Calu3 (cell line): ENCODE data around the gene TASOR. TPM values are rescaled to one million over a fixed set of nuclear protein-coding genes. Genes with fewer than 3 reads are reported as not detected.

Source experiments
- BruUV-seq: library from RNA; stranded (reverse); fragments of 400-500 nt; replicated peaks from 2 replicates; lab custom pipeline; 2021; lab: Mats Ljungman, UMichigan
- CTCF ChIA-PET: fragments of 300-600 bp; sonication (Branson Sonifier 250); formaldehyde crosslinking; loops from one replicate; lab custom pipeline; 2022; ENCODE audit warnings: antibody characterized with exemption; lab: Charles Lee
- DNase-seq: peaks from one replicate; pipeline ENCODE4 v3.0.0; 2022
- H3K27ac Mint-ChIP-seq: one replicate; pipeline ENCODE4 v1.8.0; 2022; ENCODE audit warnings: mixed read lengths; ENCODE audit not compliant: unreplicated experiment
- H3K27me3 Mint-ChIP-seq: one replicate; pipeline ENCODE4 v1.8.0; 2022; ENCODE audit warnings: mixed read lengths; ENCODE audit not compliant: unreplicated experiment
- H3K36me3 Mint-ChIP-seq: one replicate; pipeline ENCODE4 v1.8.0; 2022; ENCODE audit warnings: mild to moderate bottlenecking, moderate library complexity, mixed read lengths; ENCODE audit not compliant: insufficient read depth, unreplicated experiment
- H3K4me1 Mint-ChIP-seq: one replicate; pipeline ENCODE4 v1.8.0; 2022; ENCODE audit warnings: mild to moderate bottlenecking, low read depth, mixed read lengths; ENCODE audit not compliant: unreplicated experiment
- H3K4me3 Mint-ChIP-seq: one replicate; pipeline ENCODE4 v1.8.0; 2022; ENCODE audit warnings: mild to moderate bottlenecking, low read depth, moderate library complexity, mixed read lengths; ENCODE audit not compliant: unreplicated experiment
- H3K9me3 Mint-ChIP-seq: one replicate; pipeline ENCODE4 v1.8.0; 2022; ENCODE audit warnings: low read depth, mixed read lengths; ENCODE audit not compliant: unreplicated experiment
- intact Hi-C: fragments of 100-400 bp; cut with micrococcal nuclease; formaldehyde crosslinking; loops from one replicate; pipeline ENCODE4 v1.10.0; 2022; ENCODE audit not compliant: unreplicated experiment
- total RNA-seq: library from RNA; stranded (reverse); gene quantifications from 2 replicates; pipeline ENCODE4 v1.2.3, GENCODE V29; 2022
- TF ChIP-seq, protein P1 (sequence below): fragments of 200-600 bp; IDR thresholded peaks from one replicate; pipeline ENCODE4 v1.8.0; 2022; ENCODE audit warnings: antibody characterized with exemption; ENCODE audit not compliant: unreplicated experiment

Gene TASOR
- total RNA-seq, 1 experiment from 2014 or later: 56.4 TPM

DNA sequence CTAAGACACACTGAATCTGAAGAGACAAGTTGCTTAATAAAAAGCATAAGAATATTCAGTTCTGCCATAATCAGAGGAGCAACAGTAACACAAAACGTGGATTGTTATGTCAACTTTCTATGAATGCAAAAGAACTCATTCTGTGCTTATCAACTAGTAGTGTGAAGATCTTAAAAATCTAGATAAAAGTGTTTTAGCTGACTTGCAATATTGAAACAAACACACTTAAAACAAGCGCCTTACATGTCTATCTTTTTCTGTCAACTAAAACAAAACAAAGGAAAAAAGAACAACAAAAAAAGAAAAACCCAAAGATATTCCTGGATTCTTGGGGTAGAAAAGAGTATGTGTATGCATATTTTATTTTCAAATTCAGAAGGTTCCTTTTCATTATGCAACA is 37.7 kb downstream of the TASOR start:
- H3K4me3 Mint-ChIP-seq: no peak overlapping the region
- CTCF ChIA-PET: no interaction called here
- no peak overlapping the region for H3K27ac Mint-ChIP-seq
- BruUV-seq: no TSS peak
- TF ChIP-seq, protein P1, sequence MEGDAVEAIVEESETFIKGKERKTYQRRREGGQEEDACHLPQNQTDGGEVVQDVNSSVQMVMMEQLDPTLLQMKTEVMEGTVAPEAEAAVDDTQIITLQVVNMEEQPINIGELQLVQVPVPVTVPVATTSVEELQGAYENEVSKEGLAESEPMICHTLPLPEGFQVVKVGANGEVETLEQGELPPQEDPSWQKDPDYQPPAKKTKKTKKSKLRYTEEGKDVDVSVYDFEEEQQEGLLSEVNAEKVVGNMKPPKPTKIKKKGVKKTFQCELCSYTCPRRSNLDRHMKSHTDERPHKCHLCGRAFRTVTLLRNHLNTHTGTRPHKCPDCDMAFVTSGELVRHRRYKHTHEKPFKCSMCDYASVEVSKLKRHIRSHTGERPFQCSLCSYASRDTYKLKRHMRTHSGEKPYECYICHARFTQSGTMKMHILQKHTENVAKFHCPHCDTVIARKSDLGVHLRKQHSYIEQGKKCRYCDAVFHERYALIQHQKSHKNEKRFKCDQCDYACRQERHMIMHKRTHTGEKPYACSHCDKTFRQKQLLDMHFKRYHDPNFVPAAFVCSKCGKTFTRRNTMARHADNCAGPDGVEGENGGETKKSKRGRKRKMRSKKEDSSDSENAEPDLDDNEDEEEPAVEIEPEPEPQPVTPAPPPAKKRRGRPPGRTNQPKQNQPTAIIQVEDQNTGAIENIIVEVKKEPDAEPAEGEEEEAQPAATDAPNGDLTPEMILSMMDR: no peak
- no peak for DNase-seq
- peaks cover 27% of the 10 kb centered on the region for H3K36me3 Mint-ChIP-seq
- intact Hi-C loops: no loop called here
- H3K9me3 Mint-ChIP-seq: no peaks in the 10 kb centered on the region
- H3K27me3 Mint-ChIP-seq: no peaks in the 10 kb centered on the region
- H3K4me1 Mint-ChIP-seq: no peaks in the 10 kb centered on the region

DNA sequence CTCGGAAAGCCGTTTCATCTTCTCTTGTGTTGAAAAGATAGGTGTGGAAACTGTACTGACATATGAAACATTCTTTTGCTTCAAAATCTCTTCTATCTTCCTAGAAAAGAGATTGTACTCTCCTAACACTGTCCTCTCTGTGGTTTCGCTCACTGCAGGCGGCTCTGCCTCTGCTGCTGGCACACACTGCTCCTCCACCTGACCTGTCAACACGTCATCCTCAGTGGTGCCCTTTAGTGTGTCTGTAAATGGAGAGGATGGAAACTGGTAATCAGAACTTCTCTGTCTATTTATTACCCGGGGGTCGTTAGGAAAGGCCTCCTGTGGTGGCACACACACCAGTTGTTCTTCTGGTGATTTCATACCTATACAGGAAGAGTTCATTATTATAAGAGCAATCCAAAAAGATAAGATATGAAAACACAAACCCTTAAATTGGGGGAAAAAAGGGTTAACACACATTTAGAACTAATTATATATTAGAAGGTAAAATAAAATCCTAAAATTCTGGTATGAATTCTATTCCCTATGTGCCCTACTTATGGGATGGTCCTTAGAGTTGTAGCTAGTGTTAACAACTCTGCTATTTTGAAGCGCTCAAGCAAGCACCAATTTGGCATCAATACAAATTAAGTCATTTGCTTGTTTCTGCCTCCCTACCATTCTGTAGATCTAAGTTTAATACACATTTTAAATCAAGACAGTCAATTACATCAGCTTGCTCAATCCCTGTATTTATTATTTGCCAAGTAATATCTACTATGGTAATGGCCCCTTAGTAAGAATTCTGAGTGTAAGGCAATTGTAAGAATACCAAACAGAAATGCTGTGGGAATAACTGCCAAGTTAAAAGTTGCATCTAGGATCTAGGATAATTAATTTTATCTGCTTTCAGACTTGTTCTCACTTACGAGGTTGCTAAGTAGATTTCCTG is 49.2 kb downstream of the TASOR start:
- DNase-seq: no peak
- CTCF ChIA-PET: no interaction called here
- Mint-ChIP-seq H3K36me3 (peaks cover 36% of the 10 kb centered on the region), H3K4me1 (peaks cover 8% of the 10 kb centered on the region), H3K27me3 (no peaks in the 10 kb centered on the region), H3K27ac (no peak overlapping the region), H3K4me3 (no peak overlapping the region), H3K9me3 (no peaks in the 10 kb centered on the region)
- TF ChIP-seq, protein P1: no peak
- intact Hi-C loops: no loop called here
- no TSS peak for BruUV-seq

Other genes starting within 250 kb of the TASOR start
- 0.73 and 1.3 TPM in 2 replicates for gene ERC2, start 214.8 kb downstream of the TASOR start, total RNA-seq
- 30.6 and 35.7 TPM in 2 replicates for gene CCDC66, start 126.1 kb downstream of the TASOR start, total RNA-seq
- gene ARHGEF3, start 118.7 kb upstream of the TASOR start, total RNA-seq: 20.9 and 21.8 TPM in 2 replicates